Mesenchymal stem cell (in vitro differentiated cells and primary cell): Measurements from ENCODE around the gene NFATC2.
A peak's percentile ranks its signal among the peaks of the same experiment; 100 is the strongest.

Experiments
- DNase-seq: peaks from one replicate; pipeline ENCODE4 v3.0.0-alpha.2; 2013
- H2AFZ ChIP-seq: one replicate; pipeline ENCODE4 v1.6.1; 2013; ENCODE audit warnings: low read depth, mild to moderate bottlenecking, control low read depth, inconsistent platforms, low read length, moderate library complexity
- H2AK5ac ChIP-seq: 2 replicates; pipeline ENCODE4 v1.6.1; 2013; ENCODE audit warnings: low read length, moderate library complexity, mild to moderate bottlenecking, inconsistent platforms; ENCODE audit not compliant: severe bottlenecking
- H2BK120ac ChIP-seq: one replicate; pipeline ENCODE4 v1.6.1; 2013; ENCODE audit warnings: low read depth, mild to moderate bottlenecking, inconsistent platforms, low read length, moderate library complexity
- H2BK12ac ChIP-seq, 2 experiments: one replicate each; pipeline ENCODE4 v1.6.1; 2013; ENCODE audit warnings: inconsistent platforms in 2 of 2, low read length in 2 of 2, mild to moderate bottlenecking in 2 of 2, moderate library complexity in 2 of 2, control low read depth in 1 of 2
- H2BK15ac ChIP-seq: one replicate; pipeline ENCODE4 v1.6.1; 2013; ENCODE audit warnings: mild to moderate bottlenecking, low read depth, inconsistent platforms; ENCODE audit not compliant: poor library complexity, severe bottlenecking
- H2BK5ac ChIP-seq: 2 replicates; pipeline ENCODE4 v1.6.1; 2013; ENCODE audit warnings: low read depth, mild to moderate bottlenecking, low read length, control low read depth, inconsistent platforms; ENCODE audit not compliant: poor library complexity, severe bottlenecking
- H3K14ac ChIP-seq, 2 experiments: one replicate each; pipeline ENCODE4 v1.6.1; 2013; ENCODE audit warnings: inconsistent platforms in 2 of 2, low read length in 2 of 2, control low read depth in 1 of 2, mild to moderate bottlenecking in 1 of 2, moderate library complexity in 1 of 2
- H3K18ac ChIP-seq, 2 experiments: one replicate each; pipeline ENCODE4 v1.6.1; 2013; ENCODE audit warnings: inconsistent platforms in 2 of 2, low read length in 2 of 2, control low read depth in 1 of 2, low read depth in 1 of 2, mild to moderate bottlenecking in 1 of 2
- H3K23ac ChIP-seq, 2 experiments: one replicate each; pipeline ENCODE4 v1.6.1; 2013; ENCODE audit warnings: inconsistent platforms in 2 of 2, low read length in 2 of 2, mild to moderate bottlenecking in 2 of 2, moderate library complexity in 2 of 2, control low read depth in 1 of 2
- H3K27ac ChIP-seq: 2 replicates; pipeline ENCODE4 v1.5.1; 2013; ENCODE audit warnings: mild to moderate bottlenecking, moderate library complexity, low read length, control low read depth, inconsistent platforms; ENCODE audit not compliant: poor library complexity, severe bottlenecking
- H3K27me3 ChIP-seq, 2 experiments: 2 replicates each; pipeline versions ENCODE4 v1.6.1 to v1.7.0; 2013; ENCODE audit warnings: low read length in 2 of 2, mild to moderate bottlenecking in 2 of 2, moderate library complexity in 2 of 2, control low read depth in 1 of 2, inconsistent platforms in 1 of 2; ENCODE audit not compliant: control insufficient read depth in 1 of 2, insufficient read depth in 1 of 2
- H3K36me3 ChIP-seq, 2 experiments: 2 replicates each; pipeline versions ENCODE4 v1.6.1 to v1.7.0; 2013; ENCODE audit warnings: low read length in 2 of 2, control low read depth in 1 of 2, inconsistent platforms in 1 of 2, low read depth in 1 of 2, mild to moderate bottlenecking in 1 of 2; ENCODE audit not compliant: insufficient read depth in 2 of 2, control insufficient read depth in 1 of 2
- H3K4ac ChIP-seq, 2 experiments: one replicate each; pipeline ENCODE4 v1.6.1; 2013; ENCODE audit warnings: inconsistent platforms in 2 of 2, low read length in 2 of 2, mild to moderate bottlenecking in 2 of 2, moderate library complexity in 2 of 2, control low read depth in 1 of 2, low read depth in 1 of 2
- H3K4me1 ChIP-seq: 2 replicates; pipeline ENCODE4 v1.6.1; 2013; ENCODE audit warnings: low read depth, low read length, control low read depth; ENCODE audit not compliant: control insufficient read depth, insufficient read depth
- H3K4me2 ChIP-seq: 2 replicates; pipeline ENCODE4 v1.6.1; 2013; ENCODE audit warnings: low read length, mild to moderate bottlenecking, inconsistent platforms; ENCODE audit not compliant: poor library complexity, severe bottlenecking
- H3K4me3 ChIP-seq, 2 experiments: 2 replicates each; pipeline versions ENCODE4 v1.5.1 to v1.7.0; 2013; ENCODE audit warnings: low read length in 2 of 2, mild to moderate bottlenecking in 2 of 2, control low read depth in 1 of 2, low read depth in 1 of 2; ENCODE audit not compliant: insufficient read depth in 1 of 2
- H3K79me1 ChIP-seq: replicated peaks from 2 replicates; pipeline ENCODE4 v1.6.1; 2013; ENCODE audit warnings: mild to moderate bottlenecking, control low read depth, low read length, inconsistent platforms; ENCODE audit not compliant: poor library complexity, severe bottlenecking
- H3K9ac ChIP-seq: 2 replicates; pipeline ENCODE4 v1.7.0; 2013; ENCODE audit warnings: mild to moderate bottlenecking, low read length, moderate library complexity
- H3K9me3 ChIP-seq: 2 replicates; pipeline ENCODE4 v1.7.0; 2013; ENCODE audit warnings: mild to moderate bottlenecking, low read length; ENCODE audit not compliant: control insufficient read depth
- H4K8ac ChIP-seq: one replicate; pipeline ENCODE4 v1.6.1; 2013; ENCODE audit warnings: inconsistent platforms, mild to moderate bottlenecking, low read length, moderate library complexity
- H4K91ac ChIP-seq: one replicate; pipeline ENCODE4 v1.6.1; 2013; ENCODE audit warnings: mild to moderate bottlenecking, low read length, inconsistent platforms
- WGBS: methylation state at CpG from one replicate; pipeline ENCODE4 v1.1.7; 2013; ENCODE audit warnings: mixed read lengths; 5-methylcytosine and 5-hydroxymethylcytosine counted together

NFATC2 gene

GRCh38 chr20:51356871-51357270, 185.6 kb downstream of the NFATC2 start:
- Histone ChIP-seq H2AK5ac (no peak overlapping the region), H3K27ac (no peak overlapping the region), H3K23ac (no peak overlapping the region), H3K14ac (no peak overlapping the region), H3K4me2 (no peak overlapping the region), H3K4ac (no peak overlapping the region), H3K9ac (no peak overlapping the region), H2BK5ac (no peak overlapping the region), H3K79me1 (no peaks in the 10 kb centered on the region), H3K4me3 (no peak overlapping the region), H4K91ac (peak overlapping the region; percentile 28), H3K4me1 (peaks cover 26% of the 10 kb centered on the region), H3K9me3 (no peaks in the 10 kb centered on the region), H3K36me3 (no peaks in the 10 kb centered on the region), H3K27me3 (no peaks in the 10 kb centered on the region), H2BK15ac (peak overlapping the region; percentile 32), H2AFZ (no peak overlapping the region), H4K8ac (no peak overlapping the region), H2BK12ac (no peak overlapping the region), H2BK120ac (no peak overlapping the region), H3K18ac (no peak overlapping the region)
- no peak for DNase-seq
- WGBS = 88% methylated on average over 2 of the region's 3 CpGs

GRCh38 chr20:51354769-51355319, 187.7 kb downstream of the NFATC2 start:
- Histone ChIP-seq H3K4me2 (no peak overlapping the region), H3K18ac (peak overlapping the region in 1 of 2 experiments; percentile 13), H2BK5ac (no peak overlapping the region), H2BK12ac (peak overlapping the region in 1 of 2 experiments; percentile 93), H3K4ac (peak overlapping the region in 1 of 2 experiments; percentile 40), H3K27ac (peak overlapping the region; percentile 45), H3K23ac (peak overlapping the region in 1 of 2 experiments; percentile 47), H3K79me1 (no peaks in the 10 kb centered on the region), H4K91ac (peak overlapping the region; percentile 77), H2BK120ac (no peak overlapping the region), H3K4me3 (no peak overlapping the region), H3K27me3 (no peaks in the 10 kb centered on the region), H3K9ac (no peak overlapping the region), H2BK15ac (peak overlapping the region; percentile 49), H2AK5ac (peak overlapping the region; percentile 49), H2AFZ (no peak overlapping the region), H3K36me3 (no peaks in the 10 kb centered on the region), H3K9me3 (no peaks in the 10 kb centered on the region), H3K4me1 (peaks cover 21% of the 10 kb centered on the region), H4K8ac (peak overlapping the region; percentile 40), H3K14ac (peak overlapping the region in 1 of 2 experiments; percentile 23)
- DNase-seq = peak; percentile 62
- 59% methylated on average over 7 of the region's 7 CpGs for WGBS

GRCh38 chr20:51354191-51354768, 188.2 kb downstream of the NFATC2 start:
- Histone ChIP-seq H3K4me1 (peaks cover 21% of the 10 kb centered on the region), H3K18ac (peak overlapping the region; percentile 13 to 53), H2BK15ac (no peak overlapping the region), H2BK120ac (no peak overlapping the region), H3K36me3 (no peaks in the 10 kb centered on the region), H3K9ac (no peak overlapping the region), H3K9me3 (no peaks in the 10 kb centered on the region), H2AFZ (no peak overlapping the region), H3K23ac (no peak overlapping the region), H3K4me2 (no peak overlapping the region), H3K79me1 (no peaks in the 10 kb centered on the region), H4K8ac (peak overlapping the region; percentile 72), H3K4ac (peak overlapping the region in 1 of 2 experiments; percentile 40), H3K27ac (peak overlapping the region; percentile 43), H4K91ac (no peak overlapping the region), H2BK5ac (no peak overlapping the region), H2AK5ac (no peak overlapping the region), H2BK12ac (peak overlapping the region in 1 of 2 experiments; percentile 93), H3K27me3 (no peaks in the 10 kb centered on the region), H3K14ac (no peak overlapping the region), H3K4me3 (no peak overlapping the region)
- WGBS = 82% methylated on average over 17 of the region's 17 CpGs
- DNase-seq = peak; percentile 42

GRCh38 chr20:51353491-51353890, 189.0 kb downstream of the NFATC2 start:
- no peak overlapping the region for H3K23ac ChIP-seq
- no peak for DNase-seq
- H2BK120ac ChIP-seq = no peak overlapping the region

More at GRCh38 chr20:51353491-51353890, 189.0 kb downstream of the NFATC2 start:
- Histone ChIP-seq H2BK12ac (peak overlapping the region in 1 of 2 experiments; percentile 15), H3K4me3 (no peak overlapping the region), H2BK15ac (no peak overlapping the region), H4K91ac (no peak overlapping the region), H3K14ac (no peak overlapping the region), H3K27ac (no peak overlapping the region), H3K79me1 (no peaks in the 10 kb centered on the region), H2BK5ac (no peak overlapping the region), H3K27me3 (no peaks in the 10 kb centered on the region), H3K9ac (no peak overlapping the region), H3K4me2 (no peak overlapping the region), H3K18ac (peak overlapping the region in 1 of 2 experiments; percentile 64), H2AFZ (no peak overlapping the region), H3K36me3 (no peaks in the 10 kb centered on the region), H3K4ac (no peak overlapping the region), H3K4me1 (peaks cover 21% of the 10 kb centered on the region), H3K9me3 (no peaks in the 10 kb centered on the region), H4K8ac (no peak overlapping the region), H2AK5ac (no peak overlapping the region)
- WGBS = 97% methylated on average over 3 of the region's 4 CpGs
